Activated naive CD8-positive, alpha-beta T cell treated with anti-CD3 and anti-CD28 coated beads for 36 hours (primary cell): ENCODE measurements around the gene PSMG4. TPM values are rescaled to one million over a fixed set of nuclear protein-coding genes. Genes with fewer than 3 reads are reported as not detected.

Source experiments
- DNase-seq: peaks from one replicate; pipeline ENCODE4 v3.0.0; 2021
- H3K27ac Mint-ChIP-seq: one replicate; pipeline ENCODE4 v1.8.0; 2022; ENCODE audit warnings: mild to moderate bottlenecking, moderate library complexity, mixed read lengths
- H3K27me3 Mint-ChIP-seq: one replicate; pipeline ENCODE4 v1.8.0; 2022; ENCODE audit warnings: mild to moderate bottlenecking, mixed read lengths
- H3K36me3 Mint-ChIP-seq: one replicate; pipeline ENCODE4 v1.8.0; 2021; ENCODE audit warnings: mild to moderate bottlenecking, mixed read lengths
- H3K4me1 Mint-ChIP-seq: one replicate; pipeline ENCODE4 v1.8.0; 2021; ENCODE audit warnings: mixed read lengths
- H3K4me3 Mint-ChIP-seq: one replicate; pipeline ENCODE4 v1.8.0; 2022; ENCODE audit warnings: mild to moderate bottlenecking, moderate library complexity, mixed read lengths
- H3K9me3 Mint-ChIP-seq: one replicate; pipeline ENCODE4 v1.8.0; 2022; ENCODE audit warnings: mixed read lengths
- total RNA-seq, 2 experiments: library from RNA; stranded (reverse); gene quantifications; one replicate each; pipeline ENCODE4 v1.2.3, GENCODE V29; 2021

The PSMG4 gene
- total RNA-seq, 2 experiments from 2014 or later: 36.4 to 38.1 TPM

GRCh38 chr6:3306848-3307247 is 48.1 kb downstream of the PSMG4 start:
- Mint-ChIP-seq H3K4me3 (no peak overlapping the region), H3K27ac (no peak overlapping the region), H3K9me3 (peaks cover 7% of the 10 kb centered on the region), H3K36me3 (no peaks in the 10 kb centered on the region), H3K27me3 (no peaks in the 10 kb centered on the region), H3K4me1 (no peaks in the 10 kb centered on the region)
- DNase-seq: no peak

- no peak overlapping the region for H3K4me3 Mint-ChIP-seq
- no peak overlapping the region for H3K27ac Mint-ChIP-seq
- H3K27me3 Mint-ChIP-seq: no peaks in the 10 kb centered on the region
- H3K36me3 Mint-ChIP-seq: no peaks in the 10 kb centered on the region
- no peak for DNase-seq
- peaks cover 6% of the 10 kb centered on the region for H3K9me3 Mint-ChIP-seq
- H3K4me1 Mint-ChIP-seq: no peaks in the 10 kb centered on the region
Measured at GRCh38 chr6:3307436-3307835, 48.7 kb downstream of the PSMG4 start.

- Mint-ChIP-seq H3K36me3 (no peaks in the 10 kb centered on the region), H3K27ac (no peak overlapping the region), H3K4me1 (no peaks in the 10 kb centered on the region), H3K27me3 (no peaks in the 10 kb centered on the region), H3K9me3 (peaks cover 6% of the 10 kb centered on the region), H3K4me3 (no peak overlapping the region)
- DNase-seq: no peak
Measured at GRCh38 chr6:3308106-3308505, 49.4 kb downstream of the PSMG4 start.

GRCh38 chr6:3309391-3310050 is 50.8 kb downstream of the PSMG4 start:
- no peaks in the 10 kb centered on the region for H3K36me3 Mint-ChIP-seq
- H3K9me3 Mint-ChIP-seq: peaks cover 3% of the 10 kb centered on the region
- DNase-seq: no peak
- H3K27me3 Mint-ChIP-seq: no peaks in the 10 kb centered on the region
- no peak overlapping the region for H3K4me3 Mint-ChIP-seq
- H3K4me1 Mint-ChIP-seq: no peaks in the 10 kb centered on the region
- H3K27ac Mint-ChIP-seq: no peak overlapping the region

GRCh38 chr6:3310051-3310448 is 51.3 kb downstream of the PSMG4 start:
- H3K9me3 Mint-ChIP-seq: peaks cover 3% of the 10 kb centered on the region

GRCh38 chr6:3310703-3311102 is 52.0 kb downstream of the PSMG4 start:
- no peak for DNase-seq
- Mint-ChIP-seq H3K4me3 (no peak overlapping the region), H3K27me3 (no peaks in the 10 kb centered on the region), H3K9me3 (peaks cover under 1% of the 10 kb centered on the region), H3K4me1 (no peaks in the 10 kb centered on the region), H3K27ac (no peak overlapping the region), H3K36me3 (no peaks in the 10 kb centered on the region)

More at GRCh38 chr6:3310051-3310448, 51.3 kb downstream of the PSMG4 start:
- no peak overlapping the region for H3K4me3 Mint-ChIP-seq
- no peaks in the 10 kb centered on the region for H3K4me1 Mint-ChIP-seq
- H3K36me3 Mint-ChIP-seq: no peaks in the 10 kb centered on the region
- no peak for DNase-seq
- H3K27ac Mint-ChIP-seq: no peak overlapping the region
- no peaks in the 10 kb centered on the region for H3K27me3 Mint-ChIP-seq

- Mint-ChIP-seq H3K36me3 (no peaks in the 10 kb centered on the region), H3K27ac (no peak overlapping the region), H3K4me3 (no peak overlapping the region), H3K27me3 (no peaks in the 10 kb centered on the region), H3K4me1 (no peaks in the 10 kb centered on the region), H3K9me3 (no peaks in the 10 kb centered on the region)
- DNase-seq: no peak
Measured at GRCh38 chr6:3311826-3312225, 53.1 kb downstream of the PSMG4 start.

GRCh38 chr6:3312604-3313231 is 54.0 kb downstream of the PSMG4 start:
- Mint-ChIP-seq H3K4me3 (no peak overlapping the region), H3K27ac (peak overlapping the region; percentile 15), H3K27me3 (no peaks in the 10 kb centered on the region), H3K4me1 (peaks cover 3% of the 10 kb centered on the region), H3K36me3 (no peaks in the 10 kb centered on the region), H3K9me3 (no peaks in the 10 kb centered on the region)
- DNase-seq: no peak

GRCh38 chr6:3314176-3314575 is 55.4 kb downstream of the PSMG4 start:
- Mint-ChIP-seq H3K4me3 (no peak overlapping the region), H3K27me3 (no peaks in the 10 kb centered on the region), H3K9me3 (no peaks in the 10 kb centered on the region), H3K36me3 (no peaks in the 10 kb centered on the region), H3K4me1 (peaks cover 18% of the 10 kb centered on the region), H3K27ac (no peak overlapping the region)
- DNase-seq: no peak

GRCh38 chr6:3314621-3315467 is 56.1 kb downstream of the PSMG4 start:
- Mint-ChIP-seq H3K4me1 (peaks cover 19% of the 10 kb centered on the region), H3K27ac (no peak overlapping the region), H3K4me3 (no peak overlapping the region), H3K27me3 (no peaks in the 10 kb centered on the region), H3K36me3 (no peaks in the 10 kb centered on the region), H3K9me3 (no peaks in the 10 kb centered on the region)
- no peak for DNase-seq

- Mint-ChIP-seq H3K4me3 (no peak overlapping the region), H3K4me1 (peaks cover 19% of the 10 kb centered on the region), H3K36me3 (no peaks in the 10 kb centered on the region), H3K27me3 (no peaks in the 10 kb centered on the region), H3K9me3 (no peaks in the 10 kb centered on the region), H3K27ac (no peak overlapping the region)
- no peak for DNase-seq
Measured at GRCh38 chr6:3315841-3316240, 57.1 kb downstream of the PSMG4 start.

- Mint-ChIP-seq H3K27me3 (no peaks in the 10 kb centered on the region), H3K36me3 (no peaks in the 10 kb centered on the region)
Measured at GRCh38 chr6:3316331-3316730, 57.6 kb downstream of the PSMG4 start.

GRCh38 chr6:3316818-3317217 is 58.1 kb downstream of the PSMG4 start:
- Mint-ChIP-seq H3K9me3 (no peaks in the 10 kb centered on the region), H3K4me3 (no peak overlapping the region), H3K4me1 (peaks cover 19% of the 10 kb centered on the region), H3K36me3 (no peaks in the 10 kb centered on the region), H3K27ac (no peak overlapping the region), H3K27me3 (no peaks in the 10 kb centered on the region)
- DNase-seq: no peak

More at GRCh38 chr6:3316331-3316730, 57.6 kb downstream of the PSMG4 start:
- no peak overlapping the region for H3K4me3 Mint-ChIP-seq
- no peak overlapping the region for H3K27ac Mint-ChIP-seq
- H3K9me3 Mint-ChIP-seq: no peaks in the 10 kb centered on the region
- DNase-seq: no peak
- peaks cover 19% of the 10 kb centered on the region for H3K4me1 Mint-ChIP-seq
